A549 (cell line): ENCODE measurements around the gene ADGRG3.

Experiments used
- CHD2 ChIP-seq: fragments of 150-350 bp; IDR thresholded peaks from 2 replicates; pipeline ENCODE4 v1.6.1; 2014; ENCODE audit warnings: low read length; ENCODE audit not compliant: partially characterized antibody
- EP300 ChIP-seq, 2 experiments: fragments of >200 bp; sonication (Bioruptor Twin); formaldehyde crosslinking; IDR thresholded peaks; 2 replicates in 1 of 2; 3 replicates in 1 of 2; pipeline ENCODE4 v1.6.1; 2016 to 2017
- KDM5A ChIP-seq: fragments of 200-600 bp; sonication (generic); IDR thresholded peaks from 2 replicates; pipeline ENCODE4 v1.6.1; 2016; ENCODE audit warnings: antibody characterized with exemption, mild to moderate bottlenecking
- POLR2A ChIP-seq: IDR thresholded peaks from 2 replicates; pipeline ENCODE4 v1.6.1; 2012; ENCODE audit warnings: mild to moderate bottlenecking, low read length
- RAD21 ChIP-seq, 2 experiments: fragments of >200 bp in 1 of 2; sonication (Bioruptor Twin) in 1 of 2; formaldehyde crosslinking in 1 of 2; IDR thresholded peaks in 1 of 2; conservative IDR thresholded peaks in 1 of 2; 2 replicates in 1 of 2; 3 replicates in 1 of 2; pipeline ENCODE4 v1.6.1; 2012 to 2018; ENCODE audit warnings: inconsistent platforms in 1 of 2
- SMC3 ChIP-seq: fragments of >200 bp; sonication (Bioruptor Twin); formaldehyde crosslinking; IDR thresholded peaks from 3 replicates; pipeline ENCODE4 v1.6.1; 2018; ENCODE audit warnings: inconsistent platforms
- ZFP36 ChIP-seq: fragments of 450-650 bp; IDR thresholded peaks from 2 replicates; pipeline ENCODE4 v1.6.1; 2014; ENCODE audit warnings: borderline replicate concordance; ENCODE audit not compliant: partially characterized antibody
- TF ChIP-seq, protein P1 (sequence below): fragments of >200 bp; sonication (Bioruptor Twin); formaldehyde crosslinking; IDR thresholded peaks from 3 replicates; pipeline ENCODE4 v1.5.1; 2016
- TF ChIP-seq, protein P2 (sequence below): IDR thresholded peaks from 2 replicates; pipeline ENCODE4 v1.6.1; 2012

DNA sequence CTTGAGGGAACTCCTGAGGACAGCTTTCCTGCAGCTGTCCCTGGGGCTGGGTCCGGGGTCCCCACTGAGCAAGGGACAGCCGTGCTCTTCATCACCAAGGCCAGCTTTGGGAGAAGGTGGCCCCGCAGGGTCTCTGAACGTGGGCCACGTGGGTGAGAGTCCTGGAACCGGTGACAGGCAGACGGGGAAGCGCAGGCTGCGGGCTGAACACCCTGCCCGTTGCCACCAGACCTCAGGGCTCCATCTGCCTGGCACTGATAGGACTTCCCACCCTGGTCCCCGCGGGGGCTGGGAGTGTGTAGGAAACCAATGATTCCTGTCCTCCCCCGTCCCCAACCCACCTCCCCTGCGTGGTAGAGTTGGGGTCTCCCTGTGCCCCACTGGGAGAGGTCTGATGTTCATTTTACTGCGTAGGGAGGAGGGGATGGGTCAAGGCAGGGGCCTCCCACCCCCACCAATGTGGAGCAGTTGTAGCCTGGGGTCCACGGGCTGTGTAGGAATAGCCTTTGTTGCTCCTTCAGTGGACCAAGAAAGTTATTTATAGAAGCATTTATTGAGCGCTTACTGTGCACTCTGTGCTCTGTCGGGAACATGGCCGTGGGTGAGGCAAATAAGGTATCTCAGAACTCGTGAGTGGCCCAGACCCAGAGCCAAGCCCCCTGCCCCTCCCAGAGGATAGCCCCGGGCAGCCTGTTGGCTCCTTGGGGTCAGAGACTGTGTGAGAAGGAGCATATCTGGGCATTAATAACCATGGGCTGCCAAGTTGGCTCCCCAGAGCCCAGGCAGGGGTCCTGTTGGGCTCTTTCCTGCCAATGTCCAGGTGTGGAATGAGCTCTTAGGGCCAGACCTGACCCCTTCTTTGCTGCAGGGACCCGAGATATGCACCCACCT lies 38.3 kb upstream of the ADGRG3 start:
- no peak for TF ChIP-seq POLR2A
- TF ChIP-seq SMC3, result no peak
- TF ChIP-seq ZFP36, result no peak
- TF ChIP-seq, protein P1, sequence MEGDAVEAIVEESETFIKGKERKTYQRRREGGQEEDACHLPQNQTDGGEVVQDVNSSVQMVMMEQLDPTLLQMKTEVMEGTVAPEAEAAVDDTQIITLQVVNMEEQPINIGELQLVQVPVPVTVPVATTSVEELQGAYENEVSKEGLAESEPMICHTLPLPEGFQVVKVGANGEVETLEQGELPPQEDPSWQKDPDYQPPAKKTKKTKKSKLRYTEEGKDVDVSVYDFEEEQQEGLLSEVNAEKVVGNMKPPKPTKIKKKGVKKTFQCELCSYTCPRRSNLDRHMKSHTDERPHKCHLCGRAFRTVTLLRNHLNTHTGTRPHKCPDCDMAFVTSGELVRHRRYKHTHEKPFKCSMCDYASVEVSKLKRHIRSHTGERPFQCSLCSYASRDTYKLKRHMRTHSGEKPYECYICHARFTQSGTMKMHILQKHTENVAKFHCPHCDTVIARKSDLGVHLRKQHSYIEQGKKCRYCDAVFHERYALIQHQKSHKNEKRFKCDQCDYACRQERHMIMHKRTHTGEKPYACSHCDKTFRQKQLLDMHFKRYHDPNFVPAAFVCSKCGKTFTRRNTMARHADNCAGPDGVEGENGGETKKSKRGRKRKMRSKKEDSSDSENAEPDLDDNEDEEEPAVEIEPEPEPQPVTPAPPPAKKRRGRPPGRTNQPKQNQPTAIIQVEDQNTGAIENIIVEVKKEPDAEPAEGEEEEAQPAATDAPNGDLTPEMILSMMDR, result no peak
- TF ChIP-seq, protein P2, sequence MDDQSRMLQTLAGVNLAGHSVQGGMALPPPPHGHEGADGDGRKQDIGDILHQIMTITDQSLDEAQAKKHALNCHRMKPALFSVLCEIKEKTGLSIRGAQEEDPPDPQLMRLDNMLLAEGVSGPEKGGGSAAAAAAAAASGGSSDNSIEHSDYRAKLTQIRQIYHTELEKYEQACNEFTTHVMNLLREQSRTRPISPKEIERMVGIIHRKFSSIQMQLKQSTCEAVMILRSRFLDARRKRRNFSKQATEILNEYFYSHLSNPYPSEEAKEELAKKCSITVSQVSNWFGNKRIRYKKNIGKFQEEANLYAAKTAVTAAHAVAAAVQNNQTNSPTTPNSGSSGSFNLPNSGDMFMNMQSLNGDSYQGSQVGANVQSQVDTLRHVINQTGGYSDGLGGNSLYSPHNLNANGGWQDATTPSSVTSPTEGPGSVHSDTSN, result no peak
- no peak for TF ChIP-seq RAD21 (conservative IDR thresholded peaks at IDR 0.05 in 1 of 2, IDR thresholded peaks at IDR 0.05 in 1 of 2)
- no peak for TF ChIP-seq EP300 (IDR thresholded peaks at IDR 0.05)
- no peak for TF ChIP-seq CHD2
- no peak for TF ChIP-seq KDM5A
